ENCODE measurements around the gene SLC2A4.
A peak's percentile ranks its signal among the peaks of the same experiment; 100 is the strongest.

SLC2A4 gene

GRCh38 chr17:7304179-7304578 lies 22.7 kb downstream of the SLC2A4 start:
- FAIRE-seq, result no peak
- no peak for DNase-seq (ENCODE audit: low spot score)

DNA sequence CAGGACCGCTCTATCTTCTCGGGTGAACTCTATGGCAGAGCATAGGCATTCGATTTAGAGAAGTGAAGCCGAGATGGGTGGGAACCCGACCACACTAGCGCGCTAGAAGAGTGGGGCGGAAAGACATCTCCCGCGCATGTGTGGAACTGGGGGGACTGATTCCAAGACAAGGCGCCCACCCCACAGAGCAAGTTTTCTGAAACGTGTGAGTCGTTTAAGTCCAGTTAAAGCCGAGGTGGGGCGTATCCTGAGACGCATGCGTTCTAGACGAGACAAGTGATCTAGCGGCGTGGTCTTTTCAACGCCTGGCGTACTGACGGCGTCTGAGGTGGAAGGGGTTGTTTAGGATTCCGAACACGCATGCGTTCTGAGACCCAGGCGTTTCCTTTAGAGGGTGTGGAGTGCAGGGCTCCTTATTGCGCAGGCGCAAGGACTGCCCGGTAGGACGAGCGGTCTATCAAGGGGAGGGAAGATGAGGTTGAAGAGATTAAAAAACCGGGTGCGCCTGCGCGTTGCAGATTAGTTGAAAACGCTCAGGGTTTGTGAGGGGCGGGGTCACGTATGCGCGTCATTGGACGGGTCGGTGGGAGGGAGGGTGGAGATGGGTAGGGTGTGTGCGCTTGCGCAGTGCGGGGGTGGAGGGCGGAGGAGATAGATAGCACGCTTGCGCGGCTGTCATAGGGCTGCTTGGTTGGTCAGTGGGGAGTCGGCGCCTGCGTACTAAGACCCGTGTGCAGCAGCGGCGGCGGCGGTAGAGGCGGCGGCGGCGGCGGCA lies 25.6 kb downstream of the SLC2A4 start, which contains the start of gene EIF5A:
EIF5A (plus strand) TSS at position 718 of the 775 bp plus-strand sequence. CDS start 2,008 bp downstream, outside the sequence.
- DNase-seq (ENCODE audit: low spot score) (peak; percentile 99), FAIRE-seq (peak; percentile 90)

DNA sequence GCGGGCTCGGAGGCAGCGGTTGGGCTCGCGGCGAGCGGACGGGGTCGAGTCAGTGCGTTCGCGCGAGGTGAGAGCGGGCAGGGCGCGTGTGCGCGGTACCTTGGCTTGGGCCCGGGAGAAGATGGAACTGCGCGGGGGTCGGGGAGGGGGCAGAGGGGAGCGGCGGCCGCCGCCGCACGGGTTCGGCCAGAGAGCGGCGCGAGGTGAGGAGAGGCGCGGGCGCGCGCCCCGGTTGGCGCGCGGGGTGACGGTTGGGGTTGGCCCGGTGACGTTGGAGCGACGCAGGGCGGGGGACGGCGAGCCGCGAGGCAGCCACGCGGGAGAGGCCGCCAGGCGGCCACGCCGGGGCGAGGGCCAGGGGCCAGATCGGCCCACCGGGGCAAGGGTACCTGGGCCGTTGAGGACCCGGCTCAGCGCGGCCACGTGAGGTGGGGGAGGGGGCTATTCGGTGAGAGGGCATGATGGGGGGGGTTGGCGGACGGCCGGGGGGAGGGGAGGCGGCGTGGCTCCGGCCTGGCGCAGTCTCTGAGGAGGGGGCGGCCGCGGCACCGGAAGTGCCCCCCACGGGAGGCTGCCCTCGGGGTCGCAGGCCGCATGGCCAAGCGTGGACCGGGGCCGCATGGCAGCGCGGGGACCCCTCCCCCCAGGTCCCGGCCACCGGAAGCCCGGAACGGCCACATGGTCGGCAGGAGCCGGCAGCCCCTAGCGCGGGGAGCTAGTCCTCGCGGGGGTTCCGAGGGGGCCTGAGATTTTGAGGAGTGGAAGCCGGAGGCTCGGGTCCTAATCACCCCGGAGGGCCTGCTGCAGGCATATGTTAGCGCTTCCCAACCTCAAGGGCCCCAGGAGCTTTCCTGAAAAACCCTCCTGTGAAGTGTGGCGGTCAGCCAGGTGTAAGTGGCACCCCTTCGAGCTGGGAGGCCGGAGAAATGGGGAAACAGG lies 26.4 kb downstream of the SLC2A4 start:
- DNase-seq (ENCODE audit: low spot score), result no peak

DNA sequence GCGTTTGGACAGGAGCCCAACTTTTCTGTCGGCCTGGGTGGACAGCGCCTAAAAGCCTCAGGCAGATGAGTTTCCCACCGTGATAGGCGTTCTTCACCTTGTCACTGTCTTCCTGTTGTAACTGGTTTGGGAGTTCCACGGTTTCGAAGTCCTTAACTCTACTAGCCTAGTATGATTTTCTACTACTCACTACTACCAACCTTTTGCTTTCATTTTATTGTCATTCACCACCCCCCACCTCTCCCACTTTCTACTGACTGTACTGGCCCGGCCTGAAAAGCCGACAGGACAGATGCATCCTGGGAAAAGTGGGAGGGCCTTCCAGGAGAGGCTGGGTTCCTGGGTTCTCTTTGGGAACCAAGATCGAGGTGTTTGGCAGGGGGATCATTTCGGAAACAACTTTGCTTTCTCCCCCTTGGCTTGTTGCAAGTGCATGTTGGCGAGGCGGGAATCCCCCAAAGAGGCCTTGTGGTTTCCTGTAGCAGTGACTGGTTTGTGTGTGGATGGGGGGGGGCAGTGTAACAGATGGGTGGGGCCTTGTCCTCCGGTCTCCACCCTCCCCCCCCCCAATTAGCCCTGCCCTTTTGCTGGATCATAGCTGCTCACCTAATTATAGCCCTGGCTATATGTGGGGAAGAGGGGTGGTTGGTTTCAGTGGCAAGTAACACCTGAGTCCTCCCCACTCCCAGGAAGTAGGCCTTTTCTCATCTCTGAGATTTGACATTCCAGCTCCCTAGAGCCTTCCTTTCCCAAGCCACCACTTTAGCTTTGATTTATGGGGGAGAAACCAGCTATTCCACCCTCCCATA lies 27.3 kb downstream of the SLC2A4 start:
- DNase-seq (ENCODE audit: low spot score) (peak; percentile 64), FAIRE-seq (peak; percentile 24)

More for the DNA sequence above, 26.4 kb downstream of the SLC2A4 start:
- no peak for FAIRE-seq

DNA sequence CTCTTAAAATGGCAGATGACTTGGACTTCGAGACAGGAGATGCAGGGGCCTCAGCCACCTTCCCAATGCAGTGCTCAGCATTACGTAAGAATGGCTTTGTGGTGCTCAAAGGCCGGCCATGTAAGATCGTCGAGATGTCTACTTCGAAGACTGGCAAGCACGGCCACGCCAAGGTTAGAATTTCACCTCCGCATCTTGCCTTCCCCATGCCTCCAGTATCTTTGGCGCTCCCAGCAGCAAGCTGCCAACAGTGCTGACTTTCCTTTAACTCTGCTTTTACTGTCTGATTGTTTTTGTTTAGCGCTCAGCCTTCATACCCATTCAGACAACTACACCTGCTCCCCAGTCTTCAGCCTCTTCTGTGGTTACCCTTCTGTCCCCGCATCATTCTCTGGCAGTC lies 28.1 kb downstream of the SLC2A4 start:
- DNase-seq (ENCODE audit: low spot score) (no peak), FAIRE-seq (no peak)

DNA sequence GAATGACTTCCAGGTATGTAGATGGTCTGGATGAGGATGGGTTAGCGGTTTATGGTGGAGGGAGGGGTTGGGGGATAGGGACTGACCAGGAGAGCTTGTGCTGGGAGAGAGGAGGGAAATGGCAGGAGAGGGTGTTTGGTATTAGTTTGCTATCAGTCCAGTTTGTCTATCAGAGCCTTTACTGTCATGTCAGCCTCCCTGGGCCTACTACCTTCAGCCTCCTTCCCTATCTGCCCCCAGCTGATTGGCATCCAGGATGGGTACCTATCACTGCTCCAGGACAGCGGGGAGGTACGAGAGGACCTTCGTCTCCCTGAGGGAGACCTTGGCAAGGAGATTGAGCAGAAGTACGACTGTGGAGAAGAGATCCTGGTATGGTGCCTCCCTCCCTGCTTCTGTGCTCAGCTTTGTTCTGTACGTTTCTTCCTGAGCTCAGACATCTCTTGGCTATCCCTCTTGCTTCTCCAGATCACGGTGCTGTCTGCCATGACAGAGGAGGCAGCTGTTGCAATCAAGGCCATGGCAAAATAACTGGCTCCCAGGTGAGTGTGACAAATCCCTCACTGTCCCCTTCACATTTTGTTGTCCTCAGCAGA lies 29.7 kb downstream of the SLC2A4 start:
- DNase-seq (ENCODE audit: low spot score), result no peak
- FAIRE-seq, result no peak

- FAIRE-seq (no peak), DNase-seq (ENCODE audit: low spot score) (no peak)
Observed at GRCh38 chr17:7312432-7313087, 31.0 kb downstream of the SLC2A4 start.

DNA sequence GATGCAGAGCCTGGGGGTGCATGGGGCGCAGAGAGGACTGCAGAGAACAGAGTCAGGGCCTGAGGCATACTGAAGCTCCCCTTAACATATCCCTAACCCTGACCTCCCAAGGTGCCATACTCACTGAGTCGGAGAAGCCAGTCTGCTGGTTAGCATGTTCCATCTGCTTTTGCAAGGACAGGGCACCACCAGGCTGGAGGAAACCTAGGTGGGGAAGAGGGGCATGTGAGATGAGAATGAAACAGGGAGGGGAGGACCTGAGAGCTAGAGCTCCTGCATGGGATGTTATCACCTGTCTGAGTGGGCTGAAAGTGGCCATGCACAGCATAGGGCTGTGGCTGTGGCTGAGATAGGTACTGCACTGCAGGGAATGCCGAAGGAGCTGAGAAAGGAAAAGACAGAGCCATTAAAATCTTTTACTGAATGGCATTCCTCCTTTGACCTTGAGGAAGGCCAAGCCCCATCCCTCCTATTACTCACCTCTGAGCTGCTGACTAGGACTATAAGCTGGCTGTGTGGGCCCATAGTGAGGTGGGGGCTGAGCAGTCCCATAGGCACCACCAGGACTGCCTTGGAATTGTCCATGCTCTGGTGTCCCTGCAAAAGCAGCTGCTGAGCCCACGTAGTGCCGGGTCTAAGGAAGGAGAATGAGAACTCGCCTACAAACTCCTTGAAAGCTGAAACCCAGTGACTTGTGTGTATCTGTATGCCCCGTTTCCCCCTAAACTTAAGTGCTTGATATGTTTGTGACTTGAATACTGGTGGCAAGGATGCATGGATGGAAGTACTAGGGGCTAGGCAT lies 31.8 kb downstream of the SLC2A4 start:
- FAIRE-seq, result no peak
- DNase-seq (ENCODE audit: low spot score), result peak; percentile 43

GRCh38 chr17:7313890-7314718 lies 32.6 kb downstream of the SLC2A4 start:
- FAIRE-seq (no peak), DNase-seq (ENCODE audit: low spot score) (peak; percentile 41)

DNA sequence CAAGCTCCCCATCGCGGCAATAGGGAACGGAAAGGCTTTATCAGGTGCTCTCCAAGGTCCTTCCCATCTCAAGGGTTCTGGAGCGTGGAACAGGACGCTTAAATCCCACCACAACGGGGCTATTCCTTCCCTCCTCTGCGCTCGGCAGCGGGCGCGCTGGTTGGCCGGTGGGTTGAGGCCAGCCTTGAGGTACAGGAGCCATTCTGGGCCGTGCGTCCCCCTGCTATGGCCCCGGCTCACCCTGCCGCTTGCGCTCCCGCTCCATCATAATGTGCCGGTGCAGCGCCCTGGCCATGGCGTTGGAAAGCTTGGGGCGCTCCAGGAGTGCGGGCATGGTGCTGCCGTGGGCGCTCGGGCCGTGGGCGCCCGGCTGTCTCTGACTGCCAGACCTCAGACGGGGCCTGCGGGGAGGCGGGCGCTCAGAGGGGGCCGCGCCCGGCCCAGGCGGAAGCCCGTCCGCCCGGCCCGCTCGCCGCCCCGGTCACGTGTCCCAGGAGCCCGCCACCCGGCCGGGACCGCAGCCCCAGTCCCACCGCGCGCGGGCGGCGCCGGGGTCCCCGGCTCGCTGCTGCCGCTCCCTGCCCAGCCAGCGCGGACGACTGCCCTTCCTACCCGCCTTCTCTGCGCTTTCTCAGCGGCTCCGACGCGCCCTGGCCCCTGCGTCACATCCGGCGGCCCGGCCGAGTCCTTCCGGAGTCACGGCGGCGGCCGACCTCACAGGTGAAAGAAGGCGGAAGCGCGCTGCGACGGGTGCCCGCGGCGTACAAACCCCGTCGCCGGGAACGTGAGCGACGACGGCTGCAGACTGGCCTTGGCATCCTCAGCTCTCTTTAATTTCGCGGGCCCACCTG lies 33.4 kb downstream of the SLC2A4 start, which contains the start of gene GPS2:
GPS2 (minus strand) TSS at position 642 of the 851 bp plus-strand sequence; CDS start at position 334, 308 bp downstream.
- FAIRE-seq (no peak), DNase-seq (ENCODE audit: low spot score) (peak; percentile 57)

DNA sequence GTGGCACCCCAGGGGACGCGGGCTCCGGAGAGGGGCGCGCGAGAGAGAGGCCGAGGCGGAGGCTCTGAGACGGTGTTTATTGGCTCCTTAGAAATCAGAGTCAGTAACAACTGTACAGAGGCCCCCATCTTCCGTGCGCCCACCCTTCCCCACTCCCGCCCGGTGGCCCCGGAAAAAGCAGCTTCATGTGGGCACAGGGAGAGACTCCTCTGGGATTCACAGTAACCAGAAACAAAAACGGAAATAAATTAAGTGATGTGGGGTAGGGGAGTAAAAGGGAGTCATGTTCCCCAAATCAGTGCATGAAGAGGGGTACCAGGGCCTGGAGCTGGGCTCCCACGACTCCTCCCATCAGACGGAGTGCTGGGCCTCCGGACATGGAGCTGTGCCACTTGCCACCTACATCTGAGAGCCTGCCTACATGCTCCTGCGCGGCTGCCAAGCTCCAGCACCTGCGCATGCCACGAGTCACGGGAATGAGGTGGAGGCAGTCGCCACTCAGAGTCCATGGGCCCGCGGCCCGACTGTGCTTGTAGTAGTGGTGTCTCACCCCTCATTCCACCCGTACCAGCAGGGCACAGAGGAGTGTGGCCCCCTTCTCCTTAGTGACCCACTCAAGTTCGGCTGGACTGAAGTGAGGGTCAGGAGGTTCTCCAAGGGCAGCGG lies 34.2 kb downstream of the SLC2A4 start:
- DNase-seq (ENCODE audit: low spot score), result no peak
- no peak for FAIRE-seq

DNA sequence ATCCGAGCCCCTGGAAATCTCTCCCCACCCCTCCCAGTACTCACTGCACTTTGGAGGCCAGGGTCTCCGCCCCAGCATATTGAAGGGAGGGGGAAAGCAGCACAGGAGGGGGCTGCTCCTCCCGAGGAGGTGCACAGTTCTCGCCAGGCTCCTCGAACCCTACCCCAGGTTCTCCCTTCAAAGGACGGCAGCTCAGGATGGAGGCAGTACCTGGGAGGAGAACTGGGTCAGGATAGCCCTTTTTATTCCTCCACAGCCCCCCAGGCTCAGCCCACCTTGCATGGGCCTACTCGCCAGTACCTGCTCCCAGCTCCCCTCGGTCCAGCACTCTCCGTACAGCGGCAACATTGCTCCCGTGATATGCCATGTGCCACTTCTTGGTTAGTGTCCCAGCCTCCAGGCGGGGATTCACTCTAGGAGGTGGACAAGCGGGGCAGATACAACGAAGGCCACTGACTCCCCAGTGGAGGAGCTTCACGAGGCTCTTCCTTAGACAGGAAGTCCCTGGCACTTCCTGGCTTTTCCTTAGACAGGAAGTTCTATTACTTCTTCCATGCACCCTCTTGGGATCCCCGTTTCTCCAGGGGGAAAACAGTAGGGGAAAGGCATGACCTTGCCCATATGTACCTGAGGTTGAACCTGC lies 35.8 kb downstream of the SLC2A4 start:
- FAIRE-seq (no peak), DNase-seq (ENCODE audit: low spot score) (no peak)

DNA sequence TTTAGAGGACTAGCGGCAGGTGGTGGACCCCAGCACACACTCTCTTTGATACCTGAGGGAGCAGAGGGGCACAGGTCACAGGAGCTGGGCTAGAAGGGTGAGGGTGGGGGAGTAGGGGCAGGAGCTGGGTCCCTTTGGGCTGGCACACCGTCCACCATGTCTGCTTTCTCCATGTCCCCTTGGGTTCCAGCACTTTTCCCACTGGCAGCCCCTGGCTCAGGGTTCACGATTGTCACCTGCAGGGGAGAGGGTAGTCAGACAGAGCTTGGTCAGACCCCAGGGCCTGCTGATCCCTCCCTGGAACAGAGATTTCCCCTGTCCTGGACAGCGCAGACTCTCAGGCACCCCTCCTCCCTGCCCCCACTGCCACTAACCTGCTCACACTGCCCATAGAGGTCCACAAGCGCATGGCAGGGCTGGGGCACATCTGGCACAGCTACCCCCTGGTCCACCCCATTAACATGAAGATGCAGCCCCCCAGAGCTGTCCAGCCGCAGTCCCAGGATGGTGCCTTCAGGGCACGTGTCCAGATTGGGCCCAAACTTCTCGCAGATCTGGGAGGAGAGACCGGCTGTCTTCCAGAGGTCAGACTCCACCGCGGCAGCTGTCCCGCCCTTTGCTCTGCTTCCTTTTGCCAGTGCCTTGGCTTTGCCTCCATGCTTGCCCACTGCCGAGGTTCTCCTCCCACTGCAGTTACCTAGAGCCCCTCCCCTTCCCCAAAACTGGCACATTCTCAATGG lies 36.8 kb downstream of the SLC2A4 start:
- FAIRE-seq, result no peak

DNA sequence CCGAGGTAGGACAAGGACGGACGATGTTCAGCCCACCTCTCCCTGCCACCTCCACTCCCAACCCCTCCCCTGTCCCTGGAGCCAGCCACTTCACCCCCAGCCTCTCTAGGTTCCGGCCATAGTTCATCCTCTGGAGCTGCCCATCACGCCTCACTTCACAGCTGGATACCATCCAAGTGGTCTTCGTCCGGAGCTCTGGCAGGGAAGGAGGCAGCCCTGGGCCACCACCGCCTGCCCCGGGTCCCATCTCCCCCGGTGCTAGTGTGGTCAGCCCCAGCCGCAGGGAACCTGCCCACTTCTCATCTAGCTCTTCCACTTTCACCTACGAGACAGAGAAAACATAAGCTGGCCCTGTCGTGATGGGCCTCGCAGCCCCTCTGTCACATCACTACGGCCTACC lies 39.9 kb downstream of the SLC2A4 start:
- FAIRE-seq, result no peak
- DNase-seq (ENCODE audit: low spot score), result no peak

More for the DNA sequence above, 36.8 kb downstream of the SLC2A4 start:
- no peak for DNase-seq (ENCODE audit: low spot score)

DNA sequence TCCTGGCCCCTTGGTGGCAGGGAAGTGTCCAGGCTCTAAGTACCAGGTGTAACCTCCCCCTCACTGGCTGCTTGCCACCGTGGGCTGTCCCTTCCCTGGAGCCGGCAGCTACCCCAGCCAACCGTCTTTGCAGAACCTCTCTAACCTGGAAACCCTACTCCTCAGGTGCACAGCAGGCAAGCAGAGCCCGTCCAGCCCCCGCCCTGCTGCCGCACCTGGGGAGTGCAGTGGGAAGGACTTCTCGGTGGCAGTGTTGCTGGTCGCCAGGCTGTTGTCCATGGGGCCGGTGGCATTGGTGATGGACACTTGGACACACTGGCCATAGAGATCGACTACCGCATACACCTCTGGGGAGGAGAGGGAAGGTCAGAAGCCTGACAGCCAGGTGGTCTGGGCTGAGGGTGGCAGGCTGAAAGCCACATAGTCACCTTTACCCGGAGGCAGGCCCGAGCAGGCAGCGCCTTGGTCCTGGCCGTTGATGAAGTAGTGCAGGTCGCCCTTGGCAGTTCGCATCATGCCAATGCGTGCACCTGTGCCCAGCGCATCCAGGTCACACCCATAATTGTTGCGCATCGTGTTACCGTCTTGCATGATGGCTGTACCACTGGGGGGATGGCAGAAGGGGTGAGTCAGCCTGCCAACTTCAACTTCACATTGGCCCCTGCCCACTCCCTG lies 41.1 kb downstream of the SLC2A4 start:
- DNase-seq (ENCODE audit: low spot score) (no peak), FAIRE-seq (no peak)

Measured in RCC 7860 (cell line).